SW480 (cell line): ENCODE measurements around the gene CBARP.

ENCODE experiments used
- DNase-seq: peaks from one replicate; pipeline ENCODE4 v3.0.0-alpha.2; 2016; ENCODE audit warnings: low spot score

CBARP gene

GRCh38 chr19:1265615-1266128 is 27.9 kb upstream of the CBARP start:
- DNase-seq: peak; percentile 75

GRCh38 chr19:1264801-1265614 is 27.2 kb upstream of the CBARP start:
- DNase-seq: peak; percentile 75

- no peak for DNase-seq
Observed at GRCh38 chr19:1263188-1263587, 25.4 kb upstream of the CBARP start.

- DNase-seq: no peak
Observed at GRCh38 chr19:1262623-1263123, 24.9 kb upstream of the CBARP start.

- peak; percentile 77 for DNase-seq
Observed at GRCh38 chr19:1261798-1262622, 24.2 kb upstream of the CBARP start.

GRCh38 chr19:1261538-1261797 is 23.7 kb upstream of the CBARP start:
- no peak for DNase-seq

GRCh38 chr19:1260749-1261537 is 23.1 kb upstream of the CBARP start:
- peak; percentile 83 for DNase-seq

GRCh38 chr19:1259876-1260748 is 22.3 kb upstream of the CBARP start:
- no peak for DNase-seq

- DNase-seq: peak; percentile 81
Observed at GRCh38 chr19:1259206-1259875, 21.5 kb upstream of the CBARP start.

GRCh38 chr19:1258707-1259205 is 21.0 kb upstream of the CBARP start:
- DNase-seq: no peak

GRCh38 chr19:1258163-1258492 is 20.3 kb upstream of the CBARP start:
- no peak for DNase-seq

- DNase-seq: no peak
Observed at GRCh38 chr19:1257475-1258162, 19.8 kb upstream of the CBARP start.

- DNase-seq: no peak
Observed at GRCh38 chr19:1256646-1257474, 19.1 kb upstream of the CBARP start.

- DNase-seq: no peak
Observed at GRCh38 chr19:1255186-1256161, 17.7 kb upstream of the CBARP start.

- DNase-seq: no peak
Observed at GRCh38 chr19:1254530-1255185, 16.9 kb upstream of the CBARP start.

GRCh38 chr19:1254081-1254527 is 16.3 kb upstream of the CBARP start:
- no peak for DNase-seq

GRCh38 chr19:1253514-1254080 is 15.8 kb upstream of the CBARP start:
- DNase-seq: no peak
